ENCODE data around the gene DLG2.
"Not testable (repeated sequence)": the region's sequence is repeated elsewhere in the genome, so short reads cannot be mapped to it uniquely, and the experiment has no call there.

Gene DLG2

GRCh38 chr11:85118151-85118550, 509.0 kb downstream of the DLG2 start:
- no peak overlapping the region for H3K9ac ChIP-seq (ENCODE audit: low read length)
- H4K20me1 ChIP-seq (ENCODE audit: insufficient read depth, low read length): no peaks in the 10 kb centered on the region
- H3K27ac ChIP-seq (ENCODE audit: low read depth, low read length, poor library complexity, severe bottlenecking): no peak overlapping the region
- H2AFZ ChIP-seq (ENCODE audit: low read length): no peak overlapping the region
- H3K36me3 ChIP-seq (ENCODE audit: insufficient read depth, low read length): no peaks in the 10 kb centered on the region
- H3K79me2 ChIP-seq (ENCODE audit: insufficient read depth, low read length): no peaks in the 10 kb centered on the region
- H3K4me2 ChIP-seq (ENCODE audit: low read length): no peak overlapping the region
- no peaks in the 10 kb centered on the region for H3K27me3 ChIP-seq (ENCODE audit: insufficient read depth, low read length)
- no peaks in the 10 kb centered on the region for H3K9me3 ChIP-seq (ENCODE audit: low read length)
- H3K9me2 ChIP-seq (ENCODE audit: low read depth, low read length): no peaks in the 10 kb centered on the region
- H3K4me1 ChIP-seq (ENCODE audit: insufficient read depth, low read length, severe bottlenecking): no peaks in the 10 kb centered on the region
- H3K4me3 ChIP-seq (ENCODE audit: low read depth, low read length, poor library complexity, severe bottlenecking): no peak overlapping the region
- TF ChIP-seq EZH2 (IDR thresholded peaks at IDR 0.05; ENCODE audit: borderline replicate concordance, low read length): no peak
- no peak for TF ChIP-seq CTCF (IDR thresholded peaks at IDR 0.05; ENCODE audit: low read length)
- H3F3A ChIP-seq (ENCODE audit: insufficient read depth, low read length): no peaks in the 10 kb centered on the region

GRCh38 chr11:85115798-85116197, 511.3 kb downstream of the DLG2 start:
- Histone ChIP-seq H3K9me3 (ENCODE audit: low read length) (no peaks in the 10 kb centered on the region), H3K27ac (ENCODE audit: low read depth, low read length, poor library complexity, severe bottlenecking) (no peak overlapping the region), H3F3A (ENCODE audit: insufficient read depth, low read length) (no peaks in the 10 kb centered on the region), H3K9me2 (ENCODE audit: low read depth, low read length) (no peaks in the 10 kb centered on the region), H3K27me3 (ENCODE audit: insufficient read depth, low read length) (no peaks in the 10 kb centered on the region), H3K4me2 (ENCODE audit: low read length) (no peak overlapping the region), H3K79me2 (ENCODE audit: insufficient read depth, low read length) (no peaks in the 10 kb centered on the region), H3K9ac (ENCODE audit: low read length) (no peak overlapping the region), H3K36me3 (ENCODE audit: insufficient read depth, low read length) (no peaks in the 10 kb centered on the region), H3K4me3 (ENCODE audit: low read depth, low read length, poor library complexity, severe bottlenecking) (no peak overlapping the region), H2AFZ (ENCODE audit: low read length) (no peak overlapping the region), H3K4me1 (ENCODE audit: insufficient read depth, low read length, severe bottlenecking) (no peaks in the 10 kb centered on the region), H4K20me1 (ENCODE audit: insufficient read depth, low read length) (no peaks in the 10 kb centered on the region)
- TF ChIP-seq EZH2 (IDR thresholded peaks at IDR 0.05; ENCODE audit: borderline replicate concordance, low read length): no peak
- no peak for TF ChIP-seq CTCF (IDR thresholded peaks at IDR 0.05; ENCODE audit: low read length)

GRCh38 chr11:85114786-85115185, 512.4 kb downstream of the DLG2 start:
- H3K4me2 ChIP-seq (ENCODE audit: low read length): no peak overlapping the region
- no peaks in the 10 kb centered on the region for H3F3A ChIP-seq (ENCODE audit: insufficient read depth, low read length)
- no peaks in the 10 kb centered on the region for H3K36me3 ChIP-seq (ENCODE audit: insufficient read depth, low read length)
- no peak overlapping the region for H3K9ac ChIP-seq (ENCODE audit: low read length)
- H3K79me2 ChIP-seq (ENCODE audit: insufficient read depth, low read length): no peaks in the 10 kb centered on the region
- H3K9me3 ChIP-seq (ENCODE audit: low read length): no peaks in the 10 kb centered on the region
- TF ChIP-seq EZH2 (IDR thresholded peaks at IDR 0.05; ENCODE audit: borderline replicate concordance, low read length) (no peak), CTCF (IDR thresholded peaks at IDR 0.05; ENCODE audit: low read length) (no peak)
- no peaks in the 10 kb centered on the region for H3K4me1 ChIP-seq (ENCODE audit: insufficient read depth, low read length, severe bottlenecking)
- no peak overlapping the region for H3K4me3 ChIP-seq (ENCODE audit: low read depth, low read length, poor library complexity, severe bottlenecking)
- no peaks in the 10 kb centered on the region for H3K27me3 ChIP-seq (ENCODE audit: insufficient read depth, low read length)
- no peaks in the 10 kb centered on the region for H3K9me2 ChIP-seq (ENCODE audit: low read depth, low read length)
- no peak overlapping the region for H2AFZ ChIP-seq (ENCODE audit: low read length)
- H3K27ac ChIP-seq (ENCODE audit: low read depth, low read length, poor library complexity, severe bottlenecking): no peak overlapping the region
- H4K20me1 ChIP-seq (ENCODE audit: insufficient read depth, low read length): no peaks in the 10 kb centered on the region

GRCh38 chr11:85110246-85110645, 516.9 kb downstream of the DLG2 start:
- not testable (repeated sequence) for H3K4me1 ChIP-seq (ENCODE audit: insufficient read depth, low read length, severe bottlenecking); H3K27me3 ChIP-seq (ENCODE audit: insufficient read depth, low read length); H4K20me1 ChIP-seq (ENCODE audit: insufficient read depth, low read length); H3K9me2 ChIP-seq (ENCODE audit: low read depth, low read length); H3K4me2 ChIP-seq (ENCODE audit: low read length); H3K9me3 ChIP-seq (ENCODE audit: low read length); H3K9ac ChIP-seq (ENCODE audit: low read length); H3K4me3 ChIP-seq (ENCODE audit: low read depth, low read length, poor library complexity, severe bottlenecking); H3K27ac ChIP-seq (ENCODE audit: low read depth, low read length, poor library complexity, severe bottlenecking); H3K79me2 ChIP-seq (ENCODE audit: insufficient read depth, low read length); H3K36me3 ChIP-seq (ENCODE audit: insufficient read depth, low read length); H3F3A ChIP-seq (ENCODE audit: insufficient read depth, low read length); H2AFZ ChIP-seq (ENCODE audit: low read length)

Measured in OCI-LY1 (cell line).